Endodermal cell (in vitro differentiated cells): ENCODE data around the gene SPEM2. TPM values are rescaled to one million over a fixed set of nuclear protein-coding genes. Genes with fewer than 3 reads are reported as not detected.

Experiments used
- DNase-seq: peaks from one replicate; pipeline ENCODE4 v3.0.0-alpha.2; 2017
- H3K27ac ChIP-seq: 2 replicates; pipeline ENCODE4 v1.5.1; 2013; ENCODE audit warnings: mild to moderate bottlenecking, low read depth, low read length, moderate library complexity
- H3K27me3 ChIP-seq: 2 replicates; pipeline ENCODE4 v1.6.1; 2013; ENCODE audit warnings: mild to moderate bottlenecking, low read length, moderate library complexity; ENCODE audit not compliant: insufficient read depth, control insufficient read depth, poor library complexity, severe bottlenecking
- H3K36me3 ChIP-seq: 2 replicates; pipeline ENCODE4 v1.7.0; 2013; ENCODE audit warnings: mild to moderate bottlenecking, low read length, moderate library complexity; ENCODE audit not compliant: control insufficient read depth, insufficient read depth
- H3K4me1 ChIP-seq: one replicate; pipeline ENCODE4 v1.7.0; 2013; ENCODE audit warnings: low read length; ENCODE audit not compliant: control insufficient read depth, insufficient read depth
- H3K4me3 ChIP-seq: 2 replicates; pipeline ENCODE4 v1.5.1; 2013; ENCODE audit warnings: mild to moderate bottlenecking, low read length, moderate library complexity
- H3K9ac ChIP-seq: 2 replicates; pipeline ENCODE4 v1.6.1; 2013; ENCODE audit warnings: mild to moderate bottlenecking, low read length, moderate library complexity; ENCODE audit not compliant: poor library complexity, severe bottlenecking; ENCODE audit errors: extremely low read depth
- H3K9me3 ChIP-seq: 2 replicates; pipeline ENCODE4 v1.6.1; 2013; ENCODE audit warnings: mild to moderate bottlenecking, low read length, moderate library complexity; ENCODE audit not compliant: control insufficient read depth
- H3K27ac Mint-ChIP-seq: 2 replicates; pipeline ENCODE4 v1.8.0; 2020; ENCODE audit warnings: mixed read lengths
- H3K27me3 Mint-ChIP-seq: 2 replicates; pipeline ENCODE4 v1.8.0; 2021; ENCODE audit warnings: mild to moderate bottlenecking, mixed read lengths; ENCODE audit not compliant: insufficient read depth
- H3K36me3 Mint-ChIP-seq: 2 replicates; pipeline ENCODE4 v1.8.0; 2020; ENCODE audit warnings: low read depth, mixed read lengths
- H3K4me1 Mint-ChIP-seq: 2 replicates; pipeline ENCODE4 v1.8.0; 2020; ENCODE audit warnings: mixed read lengths
- H3K4me3 Mint-ChIP-seq: 2 replicates; pipeline ENCODE4 v1.8.0; 2020; ENCODE audit warnings: mild to moderate bottlenecking, moderate library complexity, mixed read lengths
- H3K9me3 Mint-ChIP-seq: 2 replicates; pipeline ENCODE4 v1.8.0; 2020; ENCODE audit warnings: mild to moderate bottlenecking, mixed read lengths
- WGBS, 2 experiments: methylation state at CpG; one replicate each; pipeline versions ENCODE4 v1.1.5 to v1.1.7; 2013; ENCODE audit warnings: missing lambda C conversion rate in 2 of 2, mixed read lengths in 1 of 2; ENCODE audit not compliant: insufficient coverage in 1 of 2, insufficient read length in 1 of 2; 5-methylcytosine and 5-hydroxymethylcytosine counted together
- total RNA-seq, 2 donors: library from RNA; stranded (reverse); fragmentation: NEBNext Ultra II Directional in 1 of 2; extraction: Animal tissue kit (Norgen Biotek cat#: 25700) in 1 of 2; gene quantifications; 2 replicates in 1 of 2; 3 replicates in 1 of 2; pipeline ENCODE4 v1.2.1, GENCODE V29; 2021
- TF ChIP-seq, protein P1 (sequence below): fragments of 200-600 bp; sonication (generic); conservative IDR thresholded peaks from 2 replicates; pipeline ENCODE4 v1.5.0; 2021; ENCODE audit warnings: antibody characterized with exemption, mild to moderate bottlenecking

SPEM2 gene
- total RNA-seq, 2 donors from 2014 or later: not detected

DNA sequence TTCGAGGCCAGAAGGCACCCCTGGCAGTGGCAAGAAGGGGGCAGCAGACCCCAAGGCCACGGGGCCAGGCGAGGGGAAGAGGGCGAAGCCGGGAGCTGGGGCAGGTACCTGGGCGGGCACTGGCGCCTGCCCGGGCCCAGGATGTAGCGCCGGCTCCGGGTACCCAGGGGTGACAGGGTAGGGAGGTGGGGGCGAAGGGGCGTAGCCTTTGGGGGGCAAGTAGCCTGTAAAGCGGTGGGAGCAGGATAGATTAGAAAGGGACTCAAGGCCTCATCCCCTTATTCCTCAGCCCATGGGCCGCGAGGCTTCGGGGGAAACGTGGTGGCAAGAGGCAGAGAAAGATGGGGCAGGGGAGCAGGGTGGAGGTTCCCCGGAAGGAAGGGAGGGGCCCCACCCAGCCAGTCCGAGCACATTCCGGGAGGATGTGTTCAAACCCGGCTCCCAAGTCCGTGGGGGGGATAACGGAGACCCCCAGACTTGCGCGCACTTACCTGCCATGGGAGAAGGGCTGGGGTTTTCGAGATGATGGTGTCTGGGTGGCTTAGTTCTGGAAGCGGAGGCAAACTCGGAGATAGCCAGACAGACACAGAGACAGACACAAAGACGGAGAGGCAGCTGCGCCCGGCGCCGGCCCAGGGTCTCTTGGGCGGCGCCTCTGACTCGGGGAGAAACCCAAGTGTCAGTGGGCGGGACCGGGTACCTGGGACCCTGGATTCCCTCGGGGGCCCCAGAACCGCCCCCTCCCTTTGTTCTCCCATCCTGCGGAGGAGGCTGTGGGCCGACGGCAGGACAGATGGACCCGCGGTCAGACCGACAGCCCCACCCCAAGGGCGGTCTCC, 31.6 kb upstream of the SPEM2 start:
- TF ChIP-seq, protein P1, sequence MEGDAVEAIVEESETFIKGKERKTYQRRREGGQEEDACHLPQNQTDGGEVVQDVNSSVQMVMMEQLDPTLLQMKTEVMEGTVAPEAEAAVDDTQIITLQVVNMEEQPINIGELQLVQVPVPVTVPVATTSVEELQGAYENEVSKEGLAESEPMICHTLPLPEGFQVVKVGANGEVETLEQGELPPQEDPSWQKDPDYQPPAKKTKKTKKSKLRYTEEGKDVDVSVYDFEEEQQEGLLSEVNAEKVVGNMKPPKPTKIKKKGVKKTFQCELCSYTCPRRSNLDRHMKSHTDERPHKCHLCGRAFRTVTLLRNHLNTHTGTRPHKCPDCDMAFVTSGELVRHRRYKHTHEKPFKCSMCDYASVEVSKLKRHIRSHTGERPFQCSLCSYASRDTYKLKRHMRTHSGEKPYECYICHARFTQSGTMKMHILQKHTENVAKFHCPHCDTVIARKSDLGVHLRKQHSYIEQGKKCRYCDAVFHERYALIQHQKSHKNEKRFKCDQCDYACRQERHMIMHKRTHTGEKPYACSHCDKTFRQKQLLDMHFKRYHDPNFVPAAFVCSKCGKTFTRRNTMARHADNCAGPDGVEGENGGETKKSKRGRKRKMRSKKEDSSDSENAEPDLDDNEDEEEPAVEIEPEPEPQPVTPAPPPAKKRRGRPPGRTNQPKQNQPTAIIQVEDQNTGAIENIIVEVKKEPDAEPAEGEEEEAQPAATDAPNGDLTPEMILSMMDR: peak; percentile 63
- Histone ChIP-seq H3K36me3 (peaks cover 27% of the 10 kb centered on the region), H3K27ac (peak overlapping the region; percentile 79), H3K9ac (peak overlapping the region; percentile 50), H3K9me3 (no peaks in the 10 kb centered on the region), H3K4me3 (peak overlapping the region; percentile 85), H3K4me1 (peaks cover 3% of the 10 kb centered on the region), H3K27me3 (no peaks in the 10 kb centered on the region)
- Mint-ChIP-seq H3K4me3 (peak overlapping the region; percentile 59), H3K36me3 (peaks cover 14% of the 10 kb centered on the region), H3K4me1 (peaks cover 4% of the 10 kb centered on the region), H3K27ac (peak overlapping the region; percentile 61), H3K27me3 (peaks cover 12% of the 10 kb centered on the region), H3K9me3 (no peaks in the 10 kb centered on the region)
- DNase-seq: peak; percentile 90
- 19 to 21% methylated on average over 20 to 48 of the region's 48 CpGs for WGBS, 2 experiments

DNA sequence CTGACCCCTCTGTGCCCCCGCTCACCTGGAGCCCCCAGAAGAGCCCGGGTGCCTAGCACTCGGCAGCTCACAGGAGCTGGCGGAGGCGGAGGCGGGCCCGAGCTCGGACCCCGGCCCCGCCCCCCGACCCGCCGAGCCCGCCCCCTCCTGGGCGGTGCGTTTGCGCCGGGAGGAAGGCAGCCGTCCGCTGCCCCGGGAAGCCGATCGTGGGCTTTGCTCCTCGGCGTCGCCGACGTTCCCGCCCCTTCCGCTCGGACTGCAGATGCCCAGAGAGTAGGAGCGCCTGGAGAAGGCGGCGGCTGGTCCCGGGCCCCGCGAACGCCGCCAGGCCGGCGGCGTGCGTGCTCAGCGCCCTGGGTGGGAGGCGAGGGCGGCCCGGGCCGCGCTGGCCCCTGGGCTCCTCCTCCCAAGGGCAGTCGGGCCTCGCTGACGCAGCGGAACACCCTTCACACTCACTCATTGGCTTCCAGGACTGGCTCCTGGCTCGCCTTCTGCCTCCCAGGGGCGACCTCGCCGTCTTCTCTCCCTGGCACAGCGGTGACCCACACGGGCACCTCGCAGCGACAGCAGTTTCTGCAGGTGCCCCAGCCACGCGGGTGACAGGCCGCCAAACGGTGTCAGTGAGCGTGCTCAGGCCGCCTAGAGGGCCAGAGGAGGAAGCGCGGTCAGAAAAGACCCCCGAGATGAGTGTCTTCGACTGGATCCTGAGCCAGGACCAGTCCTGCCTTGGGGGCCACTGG, 30.8 kb upstream of the SPEM2 start, which contains the start of gene PLSCR3:
Gene PLSCR3 (minus strand): TSS at position 74 of the 740 bp plus-strand sequence. CDS start 415 bp downstream, outside the sequence.
- Histone ChIP-seq H3K36me3 (peaks cover 21% of the 10 kb centered on the region), H3K27me3 (no peaks in the 10 kb centered on the region), H3K27ac (peak within 1 kb of the TSS; percentile 79), H3K4me1 (peaks cover 3% of the 10 kb centered on the region), H3K9me3 (no peaks in the 10 kb centered on the region), H3K4me3 (peak within 1 kb of the TSS; percentile 85), H3K9ac (peak within 1 kb of the TSS; percentile 50)
- peaks cover 12% of the 10 kb centered on the region for H3K27me3 Mint-ChIP-seq
- peaks cover 4% of the 10 kb centered on the region for H3K4me1 Mint-ChIP-seq
- no peaks in the 10 kb centered on the region for H3K9me3 Mint-ChIP-seq
- peak; percentile 97 for DNase-seq
- TF ChIP-seq, protein P1: peak; percentile 78
- H3K36me3 Mint-ChIP-seq: peaks cover 6% of the 10 kb centered on the region
- peak within 1 kb of the TSS; percentile 61 for H3K27ac Mint-ChIP-seq
- WGBS, 2 experiments: 0 to 1% methylated on average over 34 to 71 of the region's 71 CpGs
- H3K4me3 Mint-ChIP-seq: peak within 1 kb of the TSS; percentile 59

GRCh38 chr17:7396147-7396546, 29.3 kb upstream of the SPEM2 start:
- H3K27ac Mint-ChIP-seq: no peak overlapping the region
- no peaks in the 10 kb centered on the region for H3K9me3 Mint-ChIP-seq
- WGBS, 2 experiments: 90 to 94% methylated on average over 3 to 4 of the region's 4 CpGs
- peaks cover 5% of the 10 kb centered on the region for H3K36me3 Mint-ChIP-seq
- peaks cover 3% of the 10 kb centered on the region for H3K4me1 ChIP-seq
- peaks cover 12% of the 10 kb centered on the region for H3K27me3 Mint-ChIP-seq
- H3K9me3 ChIP-seq: no peaks in the 10 kb centered on the region
- peaks cover 12% of the 10 kb centered on the region for H3K36me3 ChIP-seq
- H3K9ac ChIP-seq: no peak overlapping the region
- no peak overlapping the region for H3K4me3 ChIP-seq
- peak; percentile 46 for DNase-seq
- H3K4me3 Mint-ChIP-seq: no peak overlapping the region
- peaks cover 4% of the 10 kb centered on the region for H3K4me1 Mint-ChIP-seq
- TF ChIP-seq, protein P1: no peak
- H3K27me3 ChIP-seq: no peaks in the 10 kb centered on the region
- H3K27ac ChIP-seq: no peak overlapping the region
